Neural progenitor cell (in vitro differentiated cells): ENCODE results near the gene REN. TPM values are rescaled to one million over a fixed set of nuclear protein-coding genes. Genes with fewer than 3 reads are reported as not detected.
A peak's percentile ranks its signal among the peaks of the same experiment; 100 is the strongest.

Source experiments
- DNase-seq: peaks from one replicate; pipeline ENCODE4 v3.0.0-alpha.2; 2016; ENCODE audit warnings: low spot score
- H2AFZ ChIP-seq: fragments of 200-600 bp; sonication (generic); replicated peaks from 2 replicates; pipeline ENCODE4 v1.6.1; 2016; ENCODE audit warnings: antibody characterized with exemption
- H3F3A ChIP-seq: fragments of 200-600 bp; sonication (generic); 2 replicates; pipeline ENCODE4 v1.6.1; 2016; ENCODE audit warnings: antibody characterized with exemption, low read depth
- H3K27ac ChIP-seq: fragments of 200-600 bp; sonication (generic); 2 replicates; pipeline ENCODE4 v1.5.1; 2016; ENCODE audit warnings: mild to moderate bottlenecking
- H3K27me3 ChIP-seq: fragments of 200-600 bp; sonication (generic); 2 replicates; pipeline ENCODE4 v1.6.1; 2016; ENCODE audit warnings: mild to moderate bottlenecking, moderate library complexity
- H3K36me3 ChIP-seq: fragments of 200-600 bp; sonication (generic); 2 replicates; pipeline ENCODE4 v1.5.1; 2016
- H3K4me1 ChIP-seq: fragments of 200-600 bp; sonication (generic); 2 replicates; pipeline ENCODE4 v1.6.1; 2016; ENCODE audit warnings: mixed run types
- H3K4me2 ChIP-seq: fragments of 200-600 bp; sonication (generic); 2 replicates; pipeline ENCODE4 v1.6.1; 2016
- H3K4me3 ChIP-seq: fragments of 200-600 bp; sonication (generic); 2 replicates; pipeline ENCODE4 v1.5.1; 2016
- H3K79me2 ChIP-seq: fragments of 200-600 bp; sonication (generic); 2 replicates; pipeline ENCODE4 v1.6.1; 2016; ENCODE audit warnings: low read depth
- H3K9ac ChIP-seq: fragments of 200-600 bp; sonication (generic); 2 replicates; pipeline ENCODE4 v1.6.1; 2016
- H3K9me3 ChIP-seq: fragments of 200-600 bp; sonication (generic); 2 replicates; pipeline ENCODE4 v1.5.1; 2016; ENCODE audit warnings: low read depth
- H4K20me1 ChIP-seq: fragments of 200-600 bp; sonication (generic); 2 replicates; pipeline ENCODE4 v1.6.1; 2016; ENCODE audit warnings: low read depth
- H3K27ac Mint-ChIP-seq: 3 replicates; pipeline ENCODE4 v1.8.0; 2021; ENCODE audit warnings: mixed read lengths
- H3K27me3 Mint-ChIP-seq: 2 replicates; pipeline ENCODE4 v1.8.0; 2022; ENCODE audit warnings: low read depth, mild to moderate bottlenecking, inconsistent platforms, moderate library complexity, mixed read lengths; ENCODE audit not compliant: insufficient read depth
- H3K36me3 Mint-ChIP-seq: 3 replicates; pipeline ENCODE4 v1.8.0; 2021; ENCODE audit warnings: mixed read lengths
- H3K4me1 Mint-ChIP-seq: 3 replicates; pipeline ENCODE4 v1.8.0; 2021; ENCODE audit warnings: mixed read lengths
- H3K4me3 Mint-ChIP-seq: 3 replicates; pipeline ENCODE4 v1.8.0; 2021; ENCODE audit warnings: mild to moderate bottlenecking, moderate library complexity, mixed read lengths
- H3K9me3 Mint-ChIP-seq: 3 replicates; pipeline ENCODE4 v1.8.0; 2020; ENCODE audit warnings: mixed read lengths
- CTCF ChIP-seq: fragments of 200-600 bp; sonication (generic); IDR thresholded peaks from 2 replicates; pipeline ENCODE4 v1.5.1; 2017; ENCODE audit warnings: antibody characterized with exemption, mild to moderate bottlenecking
- EZH2 ChIP-seq: fragments of 200-600 bp; sonication (generic); IDR thresholded peaks from 2 replicates; pipeline ENCODE4 v1.6.1; 2017; ENCODE audit warnings: antibody characterized with exemption, mild to moderate bottlenecking, moderate library complexity
- EZH2phosphoT487 ChIP-seq: fragments of 200-600 bp; sonication (generic); IDR thresholded peaks from 2 replicates; pipeline ENCODE4 v1.6.1; 2017; ENCODE audit warnings: antibody characterized with exemption
- total RNA-seq: library from RNA; depleted of rRNA; stranded (reverse); fragments of >200 nt; gene quantifications from 2 replicates; pipeline ENCODE4 v1.2.3, GENCODE V29; 2015; ENCODE audit warnings: low replicate concordance

Gene REN
- total RNA-seq, 1 donor from 2014 or later: not detected

GRCh38 chr1:204114606-204115005, 51.5 kb downstream of the REN start:
- Histone ChIP-seq H3K27ac (no peak overlapping the region), H3K36me3 (no peaks in the 10 kb centered on the region), H3K4me1 (peaks cover under 1% of the 10 kb centered on the region), H3K4me2 (no peak overlapping the region), H3K27me3 (no peaks in the 10 kb centered on the region), H3K9ac (no peak overlapping the region), H3F3A (peaks cover 7% of the 10 kb centered on the region), H2AFZ (no peak overlapping the region), H3K79me2 (peaks cover 56% of the 10 kb centered on the region), H4K20me1 (peaks cover 71% of the 10 kb centered on the region), H3K9me3 (no peaks in the 10 kb centered on the region), H3K4me3 (no peak overlapping the region)
- Mint-ChIP-seq H3K36me3 (peaks cover 20% of the 10 kb centered on the region), H3K4me1 (peaks cover 27% of the 10 kb centered on the region), H3K27me3 (no peaks in the 10 kb centered on the region), H3K27ac (no peak overlapping the region), H3K9me3 (no peaks in the 10 kb centered on the region), H3K4me3 (no peak overlapping the region)
- DNase-seq: no peak
- no peak for TF ChIP-seq EZH2phosphoT487
- TF ChIP-seq CTCF: no peak
- TF ChIP-seq EZH2: no peak

DNA sequence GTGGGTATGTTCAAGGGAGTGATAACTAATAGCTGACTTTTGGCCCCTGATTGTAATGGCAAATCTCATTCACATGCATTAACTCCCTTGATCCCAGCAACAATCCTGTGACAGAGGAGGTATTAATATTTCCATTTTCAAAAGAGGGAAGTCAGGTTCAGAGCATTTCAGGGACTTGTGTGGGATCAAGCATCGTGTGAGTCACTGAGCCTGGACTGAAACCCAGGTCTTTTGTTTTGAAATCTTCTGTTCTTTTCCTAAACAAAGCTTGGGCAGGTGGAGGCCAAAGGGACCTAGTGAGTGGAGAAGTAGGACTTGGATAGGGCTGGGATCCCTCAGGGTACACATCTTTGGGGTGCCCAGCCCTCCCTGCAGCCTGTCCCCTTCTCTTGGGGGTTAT, 52.2 kb downstream of the REN start:
- TF ChIP-seq CTCF (no peak), EZH2phosphoT487 (no peak), EZH2 (no peak)
- Mint-ChIP-seq H3K27ac (peak overlapping the region; percentile 16), H3K9me3 (no peaks in the 10 kb centered on the region), H3K4me3 (no peak overlapping the region), H3K4me1 (peaks cover 31% of the 10 kb centered on the region), H3K36me3 (peaks cover 18% of the 10 kb centered on the region), H3K27me3 (no peaks in the 10 kb centered on the region)
- Histone ChIP-seq H4K20me1 (peaks cover 78% of the 10 kb centered on the region), H3K9me3 (no peaks in the 10 kb centered on the region), H3K27ac (no peak overlapping the region), H3K9ac (no peak overlapping the region), H3K4me2 (no peak overlapping the region), H3K4me1 (peaks cover 7% of the 10 kb centered on the region), H3K27me3 (no peaks in the 10 kb centered on the region), H3K79me2 (peaks cover 63% of the 10 kb centered on the region), H2AFZ (no peak overlapping the region), H3K36me3 (no peaks in the 10 kb centered on the region), H3K4me3 (no peak overlapping the region), H3F3A (peaks cover 14% of the 10 kb centered on the region)
- no peak for DNase-seq

DNA sequence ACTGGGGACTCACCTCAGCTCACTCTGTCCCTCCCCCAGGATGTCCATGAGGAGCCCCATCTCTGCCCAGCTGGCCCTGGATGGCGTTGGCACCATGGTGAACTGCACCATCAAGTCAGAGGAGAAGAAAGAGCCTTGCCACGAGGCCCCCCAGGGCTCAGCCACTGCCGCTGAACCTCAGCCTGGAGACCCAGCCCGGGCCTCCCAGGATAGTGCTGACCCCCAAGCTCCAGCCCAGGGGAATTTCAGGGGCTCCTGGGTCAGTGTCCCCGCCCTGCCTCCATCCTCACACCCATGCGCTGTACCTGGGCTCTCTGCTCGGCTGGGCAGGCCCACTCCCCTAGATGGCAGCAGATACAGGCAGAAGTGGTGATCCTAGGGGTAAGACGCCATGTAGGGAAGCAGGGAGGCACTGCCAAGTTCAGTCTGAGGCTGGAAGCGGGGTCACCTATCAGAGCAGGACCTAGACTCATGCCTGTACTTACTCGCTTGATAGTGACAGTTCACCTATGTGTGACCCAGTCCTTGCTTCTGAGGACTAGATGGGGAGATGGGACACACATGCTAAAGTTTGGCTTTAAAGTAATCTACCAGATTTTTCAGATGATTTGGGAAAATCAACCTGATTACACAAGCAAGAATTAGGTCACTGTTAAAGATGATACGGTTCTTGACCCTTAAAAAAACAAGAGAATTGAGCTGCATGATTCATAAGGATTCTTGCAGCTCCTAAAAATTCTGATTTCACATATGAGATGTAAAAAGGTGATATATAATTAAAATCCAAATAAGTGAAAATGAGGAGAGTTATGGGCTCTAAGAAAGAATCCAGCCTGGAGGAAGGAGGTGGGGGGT, 53.0 kb downstream of the REN start:
- H3K36me3 Mint-ChIP-seq: peaks cover 13% of the 10 kb centered on the region
- Histone ChIP-seq H3K9me3 (no peaks in the 10 kb centered on the region), H3K4me3 (no peak overlapping the region), H3K79me2 (peaks cover 63% of the 10 kb centered on the region), H3K27me3 (peaks cover under 1% of the 10 kb centered on the region), H3K4me1 (peaks cover 12% of the 10 kb centered on the region), H2AFZ (no peak overlapping the region), H3F3A (peaks cover 19% of the 10 kb centered on the region), H3K36me3 (no peaks in the 10 kb centered on the region), H4K20me1 (peaks cover 83% of the 10 kb centered on the region), H3K4me2 (no peak overlapping the region), H3K9ac (no peak overlapping the region), H3K27ac (no peak overlapping the region)
- H3K9me3 Mint-ChIP-seq: no peaks in the 10 kb centered on the region
- no peaks in the 10 kb centered on the region for H3K27me3 Mint-ChIP-seq
- H3K4me1 Mint-ChIP-seq: peaks cover 38% of the 10 kb centered on the region
- no peak overlapping the region for H3K4me3 Mint-ChIP-seq
- DNase-seq: no peak
- H3K27ac Mint-ChIP-seq: peak overlapping the region; percentile 16
- TF ChIP-seq EZH2phosphoT487 (no peak), CTCF (no peak), EZH2 (no peak)
